ENCODE measurements around the gene CBLN2.
A peak's percentile ranks its signal among the peaks of the same experiment; 100 is the strongest.

Gene CBLN2

DNA sequence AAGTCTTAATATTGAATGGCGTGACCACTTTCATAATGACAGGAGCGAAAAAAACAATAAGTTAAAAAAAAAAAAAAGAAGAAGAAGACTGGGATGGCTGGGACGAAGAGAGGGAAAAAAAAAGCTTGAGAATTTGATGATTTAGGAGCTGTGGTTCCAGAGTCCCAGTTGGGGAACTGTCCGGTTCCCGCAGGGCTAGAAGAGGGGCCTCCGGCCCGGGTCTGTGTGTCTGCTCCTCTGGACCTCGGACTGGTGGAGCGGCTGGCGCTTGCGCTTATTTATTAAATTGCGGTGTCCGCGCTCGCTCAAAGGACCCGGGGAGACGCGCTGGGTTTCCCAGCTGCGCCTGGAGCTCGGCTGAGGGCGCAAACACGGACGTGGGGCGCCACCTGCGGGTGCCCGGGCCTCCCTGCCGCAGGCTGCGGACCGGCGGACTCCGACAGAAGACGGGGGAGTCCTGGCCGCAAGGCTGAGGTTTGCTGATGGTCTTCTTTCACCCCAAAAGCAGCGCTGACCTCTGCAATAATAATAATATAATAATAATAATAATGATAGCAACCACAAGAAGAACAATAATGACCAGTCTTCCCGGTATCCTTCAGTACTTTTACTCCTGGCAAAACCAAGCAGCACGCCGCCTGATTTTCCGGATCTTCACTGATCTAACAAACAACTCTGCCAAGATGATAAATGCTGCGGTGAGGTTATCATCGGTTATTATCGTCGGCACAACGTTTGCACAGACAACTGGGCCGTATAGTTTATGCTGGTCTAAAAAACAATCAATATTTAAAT is at the start of gene CBLN2:
Gene CBLN2, minus strand, starts transcription at position 251 of the 795 bp plus-strand sequence. CDS start 2,182 bp downstream, outside the sequence.
- peak; percentile 78 to 98 (median 95) for DNase-seq

DNA sequence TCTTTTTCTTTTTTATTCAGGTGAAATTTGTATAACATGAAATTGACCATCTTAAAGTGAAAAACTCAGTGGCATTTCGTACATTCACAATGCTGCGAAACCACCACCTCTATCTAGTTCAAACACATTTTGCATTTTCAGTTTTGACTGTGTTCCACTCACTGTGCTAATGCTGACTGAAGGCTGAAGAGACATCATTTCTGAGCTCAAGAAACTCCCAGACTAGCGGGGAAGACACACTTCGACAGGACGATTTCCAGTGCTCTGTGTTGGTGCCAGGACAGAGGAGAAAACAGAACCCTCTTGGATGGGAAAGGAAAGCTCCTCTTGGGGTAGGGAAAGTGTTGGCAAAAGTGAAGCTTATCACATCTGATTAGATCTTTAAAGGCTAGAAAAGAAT is 44.2 kb upstream of the CBLN2 start:
- DNase-seq, result no peak

DNA sequence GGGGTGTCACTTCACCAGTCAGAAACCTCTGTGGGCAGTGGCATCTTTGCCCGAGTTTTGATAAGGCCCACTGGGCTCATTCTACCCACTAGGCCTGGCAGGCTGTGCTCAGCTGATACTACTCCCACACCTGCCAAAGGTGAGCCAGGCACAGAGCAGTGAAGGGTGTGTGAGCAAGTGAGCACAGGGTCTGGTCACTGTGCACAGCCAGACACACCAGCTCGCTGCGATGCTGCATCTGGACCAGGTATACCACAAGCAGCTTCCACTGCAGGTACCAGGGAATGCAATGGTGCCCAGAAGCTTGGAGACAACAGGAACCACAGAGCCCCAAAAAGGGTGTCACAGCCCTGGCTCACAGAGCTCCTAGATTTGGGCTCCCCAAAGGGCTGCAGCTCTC is 40.6 kb upstream of the CBLN2 start:
- DNase-seq, result no peak

DNA sequence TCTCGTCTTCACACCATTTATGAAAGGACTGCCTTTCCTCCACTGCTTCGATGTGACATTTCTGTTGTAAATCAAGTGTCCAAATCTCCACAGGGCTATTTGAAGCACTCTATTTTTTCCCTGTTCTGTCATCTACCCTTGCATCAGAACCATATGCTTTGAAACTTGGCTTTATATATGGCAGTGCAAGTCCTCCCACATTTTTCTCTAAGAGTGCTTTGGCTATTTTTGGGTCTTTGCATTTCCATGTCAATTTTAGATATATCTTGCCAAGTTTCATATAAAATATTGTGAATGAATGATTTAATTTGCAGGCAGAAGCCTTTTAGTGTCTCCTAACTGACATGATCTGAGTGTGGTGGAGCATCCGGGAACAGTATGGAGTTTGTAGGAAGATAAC is 37.8 kb upstream of the CBLN2 start:
- no peak for DNase-seq

DNA sequence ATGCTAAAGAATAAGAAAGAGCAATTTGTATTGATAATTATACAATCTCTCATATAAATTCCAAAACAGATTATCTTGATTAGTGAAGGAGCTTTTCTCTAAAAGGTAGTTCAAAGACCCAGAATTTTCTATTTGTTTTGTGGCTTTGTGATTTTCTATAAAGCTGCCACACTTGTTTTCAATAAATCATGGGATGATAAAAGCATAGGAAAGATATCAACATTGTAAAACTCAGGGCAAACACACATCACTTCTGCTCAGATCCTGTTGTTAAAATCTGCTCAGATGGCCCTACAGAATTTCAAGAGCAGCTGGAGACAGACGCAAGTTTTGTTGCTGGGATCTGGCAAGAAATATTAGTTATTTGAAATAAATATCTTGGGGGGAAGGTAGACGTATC is 28.8 kb upstream of the CBLN2 start:
- no peak for DNase-seq

DNA sequence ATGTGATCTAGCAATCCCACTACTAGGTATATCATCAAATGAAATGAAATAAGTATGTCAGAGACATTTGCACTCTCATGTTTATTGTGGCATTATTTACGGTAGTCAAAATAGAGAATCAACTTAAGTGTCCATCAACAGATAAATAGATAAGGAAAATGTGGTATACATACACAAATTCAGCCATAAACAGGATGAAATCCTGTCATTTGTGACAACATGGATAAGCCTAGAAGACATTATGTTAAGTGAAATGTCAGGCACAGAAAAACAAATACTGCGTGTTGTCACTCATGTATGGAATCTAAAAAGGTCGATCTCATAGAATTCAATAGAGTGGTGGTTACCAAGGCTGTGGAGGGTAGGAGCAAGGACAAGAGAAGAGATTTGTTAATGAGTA is 22.1 kb upstream of the CBLN2 start:
- DNase-seq, result no peak

DNA sequence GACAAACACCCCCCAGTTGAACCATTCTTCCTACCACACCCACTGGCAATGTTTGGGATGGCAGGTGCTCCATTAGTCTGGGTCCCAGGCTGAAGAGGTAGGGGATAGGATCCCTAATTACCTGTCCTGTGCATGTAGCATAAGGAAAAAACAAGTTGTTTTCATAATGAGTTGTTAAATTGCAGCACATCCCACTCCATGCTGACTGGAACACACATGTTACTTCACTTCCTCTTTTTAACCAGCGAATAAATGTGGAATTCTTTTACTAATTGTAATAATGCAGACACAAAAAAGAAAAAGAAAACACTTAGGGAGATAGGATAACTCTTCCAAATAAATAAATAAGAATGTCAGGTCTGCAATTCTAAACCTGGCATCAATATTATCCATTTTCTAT is 11.8 kb upstream of the CBLN2 start:
- no peak for DNase-seq

DNA sequence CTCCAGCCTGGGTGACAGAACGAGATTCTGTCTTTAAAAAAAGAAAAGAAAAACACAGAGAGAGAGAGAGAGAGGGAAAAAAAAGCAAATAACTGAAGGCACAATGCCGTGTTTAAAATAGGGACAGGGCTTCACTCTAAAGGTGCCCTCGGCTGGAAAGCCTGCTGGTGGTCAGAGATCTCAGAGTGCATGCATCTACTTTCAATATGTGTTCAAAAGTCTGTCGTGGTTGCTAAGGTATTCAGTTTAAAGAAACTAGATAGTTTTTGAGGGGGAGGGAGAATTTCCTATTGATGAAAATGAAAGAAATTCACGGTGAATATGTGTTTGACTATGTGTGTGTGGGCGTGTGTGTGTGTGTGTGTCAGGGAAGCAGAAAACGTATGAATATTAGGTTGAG is 11.0 kb upstream of the CBLN2 start:
- no peak for DNase-seq

DNA sequence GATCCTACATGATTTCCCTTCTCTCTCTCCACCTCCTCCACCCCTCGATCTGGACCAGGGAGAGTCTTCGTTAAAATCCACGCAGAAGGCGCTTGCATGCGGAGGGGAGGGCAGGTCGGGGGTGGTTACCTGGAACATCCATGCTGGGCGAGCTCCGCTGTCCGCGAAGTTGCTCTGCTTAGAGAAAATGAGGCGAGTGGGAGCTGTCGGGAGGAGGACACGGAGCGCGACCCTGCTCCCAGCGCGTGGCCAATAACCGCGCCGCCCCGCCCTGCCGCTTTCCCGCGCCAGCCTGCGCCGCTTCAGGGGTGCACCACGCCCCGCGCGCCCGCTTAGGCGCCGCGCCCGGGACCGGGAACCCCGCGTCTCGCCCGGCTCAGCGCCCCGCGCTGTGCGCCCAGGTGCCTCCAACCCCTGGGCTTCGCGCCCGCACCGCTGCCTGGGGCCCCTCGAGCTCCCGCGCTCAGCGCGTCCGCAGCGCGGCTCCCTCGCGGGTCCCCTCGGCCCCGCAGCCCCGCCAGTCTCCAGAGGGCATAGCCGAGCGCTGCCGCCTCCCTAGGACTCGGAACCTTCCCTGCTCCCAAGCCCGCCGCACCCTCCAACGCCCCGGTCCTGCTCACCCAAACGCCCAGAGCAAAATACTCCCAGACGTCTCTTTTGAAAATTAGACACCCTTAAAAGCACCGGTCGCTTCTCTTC is 636 bp downstream of the CBLN2 start:
- peak; percentile 10 to 90 (median 89) for DNase-seq

DNA sequence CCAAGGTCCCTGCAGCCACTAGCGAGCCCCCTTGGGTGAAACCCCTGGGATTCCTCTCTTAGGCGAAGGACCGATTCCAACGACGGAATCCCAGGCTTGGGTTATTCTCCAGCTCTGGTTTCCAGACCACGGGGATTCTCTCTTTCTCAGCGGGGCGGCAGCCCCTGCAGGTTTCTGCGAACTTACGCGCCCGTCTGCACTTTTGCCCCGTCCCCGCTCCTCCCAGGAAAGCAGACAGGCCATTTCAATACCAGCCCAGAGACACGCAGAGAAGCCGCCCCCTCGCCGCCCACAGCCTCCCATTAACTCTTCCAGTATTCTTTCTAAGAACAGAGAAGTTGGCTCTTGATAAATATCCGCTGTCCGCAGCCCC is 1.2 kb downstream of the CBLN2 start:
- peak in 2 of 3 experiments; percentile 87 to 90 for DNase-seq

DNA sequence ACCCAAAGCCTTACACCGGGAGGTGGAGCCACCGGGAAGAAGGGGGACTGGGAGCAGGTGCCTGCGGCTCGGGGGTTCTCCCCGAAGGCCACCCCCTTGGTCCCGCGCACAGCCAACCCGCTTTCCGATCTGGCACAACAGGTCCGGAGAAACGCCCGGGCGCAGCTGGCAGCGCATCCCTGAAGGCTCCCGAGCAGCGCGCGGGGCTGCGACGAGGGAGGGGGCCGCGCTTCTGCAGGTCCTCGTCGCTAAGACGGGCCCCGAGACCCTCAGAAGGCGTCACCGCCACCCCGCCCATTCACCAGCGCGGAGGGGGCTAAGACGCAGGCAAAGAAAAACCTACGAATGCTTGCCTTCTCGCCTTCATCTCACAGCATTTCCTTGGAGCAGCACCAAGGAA is 1.8 kb downstream of the CBLN2 start:
- peak; percentile 28 to 85 (median 82) for DNase-seq

DNA sequence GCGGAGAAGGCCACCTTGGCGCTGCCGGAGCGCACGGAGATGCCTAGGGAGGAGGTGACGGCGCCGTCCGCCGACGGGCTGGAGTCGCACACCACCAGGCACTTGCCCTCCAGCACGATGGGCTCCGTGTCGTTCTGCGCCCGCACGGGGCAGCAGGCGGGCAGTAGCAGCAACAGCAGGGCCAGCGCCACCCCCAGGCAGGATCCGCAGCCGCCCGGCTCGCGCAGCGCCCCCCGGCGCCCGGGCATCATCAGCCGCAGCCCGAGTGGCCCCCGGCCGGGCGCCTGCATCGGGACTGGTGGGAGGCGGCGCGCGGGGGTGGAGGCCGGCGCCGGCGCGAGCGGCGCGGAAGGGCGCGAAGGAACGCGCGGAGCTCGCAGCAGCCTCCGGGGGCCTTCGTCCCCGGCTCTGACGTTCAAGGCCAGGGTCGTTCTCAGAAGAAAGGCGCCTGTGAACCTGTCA is 2.2 kb downstream of the CBLN2 start:
- peak in 1 of 3 experiments; percentile 11 for DNase-seq

DNA sequence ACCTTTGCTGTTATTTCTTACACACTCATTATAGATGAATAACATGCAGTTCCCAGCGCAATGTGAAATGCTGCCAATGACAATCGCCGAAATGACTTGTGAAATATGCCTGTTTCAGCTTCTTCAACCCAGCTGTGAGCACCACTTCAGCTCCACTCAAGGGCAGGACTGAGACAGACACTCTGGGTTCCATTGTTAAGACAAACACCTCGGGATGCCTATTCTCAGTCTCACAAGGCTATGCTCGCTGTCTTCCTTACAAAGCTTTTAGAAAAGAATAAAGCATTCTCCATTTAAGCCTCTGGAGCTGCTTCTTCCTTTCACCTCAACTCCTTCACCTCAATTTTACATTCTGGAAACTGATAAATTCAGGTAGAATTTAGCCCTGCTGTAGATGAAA is 4.2 kb downstream of the CBLN2 start:
- DNase-seq, result peak in 2 of 3 experiments; percentile 51 to 84

DNA sequence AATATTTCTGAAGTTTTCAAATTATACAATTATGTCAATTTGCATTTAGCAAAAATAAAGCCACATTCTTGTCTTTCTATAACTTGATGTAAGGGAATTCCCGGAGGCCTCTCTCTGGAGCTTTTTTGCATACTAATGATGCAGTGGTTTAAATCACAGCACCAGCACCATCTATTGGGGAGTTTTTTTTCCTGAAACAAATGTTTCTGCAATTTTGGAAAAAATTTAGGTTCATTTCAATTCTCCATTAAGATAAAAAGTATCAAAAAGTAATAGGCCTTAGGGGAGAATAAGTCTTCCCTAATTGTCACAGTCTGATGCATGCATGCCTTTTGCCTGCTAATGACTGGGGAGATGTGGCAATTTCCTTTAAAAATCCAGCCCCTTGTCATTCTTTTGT is 13.5 kb downstream of the CBLN2 start:
- peak in 1 of 3 experiments; percentile 50 for DNase-seq

DNA sequence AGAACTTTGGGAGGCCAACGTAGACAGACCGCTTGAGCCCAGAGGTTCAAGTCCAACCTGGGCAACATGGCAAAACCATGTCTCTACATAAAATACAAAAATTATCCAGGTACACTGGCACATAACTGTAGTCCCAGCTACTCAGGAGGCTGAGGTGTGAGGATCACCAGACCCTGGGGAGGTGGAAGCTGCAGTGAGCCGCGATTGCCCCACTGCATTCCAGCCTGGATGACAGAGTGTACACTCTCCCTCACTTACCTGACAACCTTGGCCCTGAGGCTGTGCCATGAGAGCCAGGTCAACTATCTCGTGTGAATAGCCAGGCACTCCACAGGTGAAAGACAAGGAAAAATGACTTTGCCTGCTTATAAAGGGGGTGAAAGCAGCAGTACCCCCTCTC is 39.3 kb downstream of the CBLN2 start:
- no peak for DNase-seq

DNA sequence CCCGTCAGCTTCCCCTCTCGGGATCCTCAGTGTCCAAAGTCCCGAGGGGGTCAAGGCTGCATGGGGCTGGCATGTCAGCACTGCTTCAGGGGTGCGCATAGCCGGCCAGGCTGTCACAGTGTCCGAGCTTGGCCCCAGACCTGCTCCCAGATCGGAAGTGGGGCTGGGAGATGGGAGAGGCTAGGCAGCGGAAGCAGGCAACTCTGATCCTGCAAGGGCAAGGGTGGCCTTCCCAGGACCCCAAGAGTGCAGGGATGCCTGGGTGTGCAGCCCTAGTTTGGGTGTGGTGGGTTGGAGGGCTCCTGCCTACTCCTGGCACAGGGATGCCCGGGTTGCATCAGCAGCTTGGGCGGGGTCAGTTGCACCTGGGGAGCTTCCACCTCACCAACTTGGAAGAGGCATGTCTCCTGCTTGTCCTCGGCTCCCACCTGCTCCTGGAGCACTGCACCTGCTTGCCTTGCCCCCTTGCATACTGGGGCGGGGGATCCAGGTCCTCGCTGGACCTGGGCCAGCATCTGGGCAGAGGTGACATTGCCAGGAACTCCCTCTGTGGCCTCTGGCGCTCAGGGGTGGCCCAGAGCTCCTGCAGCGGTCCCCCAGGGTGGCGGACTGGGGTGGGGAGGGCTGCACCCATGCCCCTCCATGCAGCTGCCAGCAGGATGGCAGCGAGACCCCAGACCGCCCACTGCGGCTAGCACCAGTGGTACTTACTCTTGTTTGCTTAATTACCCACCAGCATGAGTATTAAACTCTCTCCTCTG is 41.3 kb downstream of the CBLN2 start:
- no peak for DNase-seq

DNA sequence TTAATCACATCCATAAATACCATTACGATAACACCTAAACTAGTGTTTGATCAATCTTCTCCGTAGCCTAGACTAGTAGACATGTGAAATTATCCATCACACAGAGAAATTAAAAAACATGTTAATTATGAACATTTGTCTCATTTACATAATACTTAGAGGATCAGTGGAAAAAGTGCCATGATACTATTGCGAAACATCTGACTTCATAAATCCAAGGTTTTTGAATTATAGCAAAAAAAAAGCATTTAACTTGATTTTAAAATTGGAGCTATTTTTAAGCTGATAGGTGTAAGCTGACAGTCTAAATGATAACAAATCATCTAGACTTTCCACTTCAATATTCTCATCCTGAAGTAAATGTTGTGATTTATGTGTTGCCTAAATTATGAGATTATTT is 51.6 kb downstream of the CBLN2 start:
- DNase-seq, result no peak

All from NCI-H1417 (cell line).